HEK293 (cell line): ENCODE results near the gene IGFBPL1.

Experiments
- CTCF ChIA-PET: fragments of 350-600 bp; formaldehyde crosslinking; extraction: SDS; loops from one replicate; lab custom pipeline; 2021; ENCODE audit warnings: antibody characterized with exemption; lab: Yijun Ruan, JAX
- POLR2A ChIA-PET: fragments of 300-600 bp; formaldehyde crosslinking; extraction: SDS; loops from one replicate; lab custom pipeline; 2020; ENCODE audit warnings: antibody characterized with exemption, inconsistent platforms; lab: Yijun Ruan, JAX
- H3K27ac ChIP-seq: fragments of 200-500 bp; sonication (Bioruptor generic); 2 replicates; pipeline ENCODE4 v1.5.1; 2014; ENCODE audit warnings: low read depth, low read length, control low read depth, inconsistent platforms; ENCODE audit errors: extremely low read depth
- H3K36me3 ChIP-seq, 2 experiments: fragments of 200-500 bp in 1 of 2; sonication (Bioruptor generic) in 1 of 2; 1 replicate in 1 of 2; 2 replicates in 1 of 2; pipeline ENCODE4 v1.5.1; 2014 to 2017; ENCODE audit warnings: inconsistent platforms in 2 of 2, low read length in 2 of 2; ENCODE audit not compliant: control insufficient read depth in 2 of 2, insufficient read depth in 1 of 2
- H3K4me1 ChIP-seq: fragments of 200-500 bp; sonication (Bioruptor generic); 2 replicates; pipeline ENCODE4 v1.5.1; 2014; ENCODE audit warnings: mild to moderate bottlenecking, low read length, inconsistent platforms; ENCODE audit not compliant: control insufficient read depth, insufficient read depth
- H3K4me3 ChIP-seq: 2 replicates; pipeline ENCODE4 v1.5.1; 2011; ENCODE audit warnings: low read depth, mild to moderate bottlenecking, control low read depth, low read length, moderate library complexity
- H3K9me3 ChIP-seq: fragments of 200-500 bp; sonication (Bioruptor generic); 2 replicates; pipeline ENCODE4 v1.5.1; 2014; ENCODE audit warnings: low read depth, low read length, inconsistent platforms; ENCODE audit not compliant: control insufficient read depth, insufficient read depth
- ATF2 ChIP-seq: fragments of 450-650 bp; formaldehyde crosslinking; IDR thresholded peaks from 2 replicates; pipeline ENCODE4 v1.5.1; 2016; ENCODE audit warnings: missing biosample characterization, missing genetic modification characterization, low read depth
- GFI1B ChIP-seq: fragments of 450-650 bp; formaldehyde crosslinking; IDR thresholded peaks from 2 replicates; pipeline ENCODE4 v1.5.1; 2016; ENCODE audit warnings: missing biosample characterization, missing genetic modification characterization
- KLF10 ChIP-seq: fragments of 450-650 bp; IDR thresholded peaks from 2 replicates; pipeline ENCODE4 v1.5.1; 2018; ENCODE audit warnings: missing biosample characterization, mild to moderate bottlenecking, missing genetic modification characterization
- PRDM10 ChIP-seq: fragments of 450-650 bp; formaldehyde crosslinking; IDR thresholded peaks from 2 replicates; pipeline ENCODE4 v1.5.1; 2016; ENCODE audit warnings: missing biosample characterization, missing genetic modification characterization
- RBAK ChIP-seq: fragments of 450-650 bp; formaldehyde crosslinking; IDR thresholded peaks from 2 replicates; pipeline ENCODE4 v1.5.1; 2016; ENCODE audit warnings: missing biosample characterization, missing genetic modification characterization
- SP2 ChIP-seq: fragments of 450-650 bp; formaldehyde crosslinking; IDR thresholded peaks from 2 replicates; pipeline ENCODE4 v1.5.1; 2016; ENCODE audit warnings: missing biosample characterization, missing genetic modification characterization
- WT1 ChIP-seq: fragments of 450-650 bp; formaldehyde crosslinking; IDR thresholded peaks from 2 replicates; pipeline ENCODE4 v1.5.1; 2016; ENCODE audit warnings: missing biosample characterization, missing genetic modification characterization
- ZBTB21 ChIP-seq: fragments of 450-650 bp; formaldehyde crosslinking; IDR thresholded peaks from 2 replicates; pipeline ENCODE4 v1.5.1; 2017; ENCODE audit warnings: missing biosample characterization, missing genetic modification characterization
- ZFP37 ChIP-seq: fragments of 450-650 bp; formaldehyde crosslinking; IDR thresholded peaks from 2 replicates; pipeline ENCODE4 v1.5.1; 2016; ENCODE audit warnings: missing biosample characterization, missing genetic modification characterization
- ZNF169 ChIP-seq: fragments of 450-650 bp; formaldehyde crosslinking; IDR thresholded peaks from 2 replicates; pipeline ENCODE4 v1.5.1; 2016; ENCODE audit warnings: missing biosample characterization, missing genetic modification characterization
- ZNF280D ChIP-seq: fragments of 450-650 bp; formaldehyde crosslinking; IDR thresholded peaks from 2 replicates; pipeline ENCODE4 v1.5.1; 2016; ENCODE audit warnings: missing biosample characterization, missing genetic modification characterization
- ZNF311 ChIP-seq: fragments of 450-650 bp; formaldehyde crosslinking; IDR thresholded peaks from 2 replicates; pipeline ENCODE4 v1.5.1; 2017; ENCODE audit warnings: missing biosample characterization, missing genetic modification characterization, borderline replicate concordance
- ZNF416 ChIP-seq: fragments of 450-650 bp; formaldehyde crosslinking; IDR thresholded peaks from 2 replicates; pipeline ENCODE4 v1.5.1; 2016; ENCODE audit warnings: missing biosample characterization, missing genetic modification characterization
- ZNF596 ChIP-seq: fragments of 450-650 bp; IDR thresholded peaks from 2 replicates; pipeline ENCODE4 v1.5.0; 2018; ENCODE audit warnings: missing biosample characterization, mild to moderate bottlenecking, missing genetic modification characterization, moderate library complexity
- ZNF621 ChIP-seq: fragments of 450-650 bp; formaldehyde crosslinking; IDR thresholded peaks from 2 replicates; pipeline ENCODE4 v1.5.1; 2017; ENCODE audit warnings: missing biosample characterization, missing genetic modification characterization
- ZNF623 ChIP-seq: fragments of 450-650 bp; formaldehyde crosslinking; IDR thresholded peaks from 2 replicates; pipeline ENCODE4 v1.5.1; 2016; ENCODE audit warnings: missing biosample characterization, missing genetic modification characterization
- ZNF704 ChIP-seq: fragments of 450-650 bp; formaldehyde crosslinking; IDR thresholded peaks from 2 replicates; pipeline ENCODE4 v1.5.1; 2016; ENCODE audit warnings: missing biosample characterization, missing genetic modification characterization
- ZNF785 ChIP-seq: fragments of 450-650 bp; formaldehyde crosslinking; IDR thresholded peaks from 2 replicates; pipeline ENCODE4 v1.5.1; 2016; ENCODE audit warnings: missing biosample characterization, missing genetic modification characterization
- ZNF792 ChIP-seq: fragments of 450-650 bp; formaldehyde crosslinking; IDR thresholded peaks from 2 replicates; pipeline ENCODE4 v1.5.1; 2016; ENCODE audit warnings: missing biosample characterization, missing genetic modification characterization
- ZNF837 ChIP-seq: fragments of 450-650 bp; formaldehyde crosslinking; IDR thresholded peaks from 2 replicates; pipeline ENCODE4 v1.5.1; 2016; ENCODE audit warnings: missing biosample characterization, missing genetic modification characterization
- TF ChIP-seq, protein P1 (sequence below): fragments of 450-650 bp; formaldehyde crosslinking; IDR thresholded peaks from 2 replicates; pipeline ENCODE4 v1.5.1; 2017; ENCODE audit warnings: missing biosample characterization, missing genetic modification characterization
- TF ChIP-seq, protein P2 (sequence below): sonication (generic); formaldehyde crosslinking; IDR thresholded peaks from 2 replicates; pipeline ENCODE4 v1.8.1; 2022; ENCODE audit warnings: mild to moderate bottlenecking, moderate library complexity, missing genetic modification reagents

IGFBPL1 gene

DNA sequence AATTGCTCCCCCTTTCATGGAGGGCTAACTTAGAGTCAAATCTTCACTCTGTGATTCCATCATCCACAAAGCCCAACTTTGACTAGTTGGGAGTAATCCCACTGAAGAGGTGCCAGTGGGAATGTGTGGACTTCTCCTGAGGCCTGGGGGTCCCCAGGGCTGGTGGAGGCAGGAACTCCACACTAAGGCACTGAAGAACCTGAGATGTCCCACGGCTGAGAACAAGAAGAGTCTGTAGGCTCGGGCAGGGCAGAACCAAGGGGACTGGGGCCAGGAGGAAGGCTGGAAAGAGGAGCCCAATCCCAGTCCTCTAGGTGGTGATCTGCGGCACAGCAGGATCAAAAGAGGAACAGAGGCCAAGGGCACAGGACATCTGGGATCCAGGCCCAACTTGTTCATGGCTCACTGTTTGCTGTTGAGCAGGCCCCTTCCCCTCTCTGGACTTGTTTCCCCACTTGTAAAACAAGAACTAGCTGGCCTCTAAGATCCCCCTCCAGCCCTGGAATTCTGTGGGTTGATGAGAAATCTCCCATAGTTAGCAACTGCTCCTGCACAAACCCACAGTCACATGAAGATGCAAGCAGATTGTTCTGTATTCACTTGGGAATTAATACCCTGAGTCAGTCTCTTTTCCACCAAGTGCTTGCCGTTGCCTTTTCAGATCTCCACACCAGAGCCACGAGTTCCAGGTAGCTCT is 64.4 kb downstream of the IGFBPL1 start:
- no peak for TF ChIP-seq ZNF785 (tag by site-specific recombination)
- TF ChIP-seq ZNF311 (tag by site-specific recombination) = no peak
- no peak for TF ChIP-seq ZNF169 (tag by site-specific recombination)
- no peak for TF ChIP-seq ZNF837 (tag by site-specific recombination)
- TF ChIP-seq SP2 = no peak
- TF ChIP-seq, protein P1, sequence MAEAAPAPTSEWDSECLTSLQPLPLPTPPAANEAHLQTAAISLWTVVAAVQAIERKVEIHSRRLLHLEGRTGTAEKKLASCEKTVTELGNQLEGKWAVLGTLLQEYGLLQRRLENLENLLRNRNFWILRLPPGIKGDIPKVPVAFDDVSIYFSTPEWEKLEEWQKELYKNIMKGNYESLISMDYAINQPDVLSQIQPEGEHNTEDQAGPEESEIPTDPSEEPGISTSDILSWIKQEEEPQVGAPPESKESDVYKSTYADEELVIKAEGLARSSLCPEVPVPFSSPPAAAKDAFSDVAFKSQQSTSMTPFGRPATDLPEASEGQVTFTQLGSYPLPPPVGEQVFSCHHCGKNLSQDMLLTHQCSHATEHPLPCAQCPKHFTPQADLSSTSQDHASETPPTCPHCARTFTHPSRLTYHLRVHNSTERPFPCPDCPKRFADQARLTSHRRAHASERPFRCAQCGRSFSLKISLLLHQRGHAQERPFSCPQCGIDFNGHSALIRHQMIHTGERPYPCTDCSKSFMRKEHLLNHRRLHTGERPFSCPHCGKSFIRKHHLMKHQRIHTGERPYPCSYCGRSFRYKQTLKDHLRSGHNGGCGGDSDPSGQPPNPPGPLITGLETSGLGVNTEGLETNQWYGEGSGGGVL = no peak
- no peak for TF ChIP-seq ZNF280D (tag by site-specific recombination)
- TF ChIP-seq ZNF621 (tag by site-specific recombination) = no peak
- no peak for TF ChIP-seq ZNF704 (tag by site-specific recombination)
- no peak for TF ChIP-seq ZNF416
- no peak for TF ChIP-seq PRDM10
- TF ChIP-seq ZNF596 (tag by site-specific recombination) = no peak
- TF ChIP-seq, all 188 proteins: peak for 0
- ChIA-PET POLR2A (no interaction called here), CTCF (interaction anchor here (0.7 to 1.6 kb wide), 3 partner anchors 173 to 455 kb away, joined by 3 to 5 read pairs (median 5); no protein-coding TSS in a partner anchor)
- no peak overlapping the region for H3K27ac ChIP-seq
- H3K36me3 ChIP-seq = no peaks in the 10 kb centered on the region
- H3K4me3 ChIP-seq = no peak overlapping the region
- H3K9me3 ChIP-seq = no peaks in the 10 kb centered on the region
- no peaks in the 10 kb centered on the region for H3K4me1 ChIP-seq

- TF ChIP-seq GFI1B (tag by site-specific recombination) (no peak), ATF2 (tag by site-specific recombination) (no peak), KLF10 (tag by site-specific recombination) (no peak), ZNF792 (tag by site-specific recombination) (no peak), ZBTB21 (tag by site-specific recombination) (no peak), WT1 (no peak), RBAK (tag by site-specific recombination) (no peak), ZFP37 (no peak), ZNF623 (tag by site-specific recombination) (no peak)
- TF ChIP-seq, protein P2, sequence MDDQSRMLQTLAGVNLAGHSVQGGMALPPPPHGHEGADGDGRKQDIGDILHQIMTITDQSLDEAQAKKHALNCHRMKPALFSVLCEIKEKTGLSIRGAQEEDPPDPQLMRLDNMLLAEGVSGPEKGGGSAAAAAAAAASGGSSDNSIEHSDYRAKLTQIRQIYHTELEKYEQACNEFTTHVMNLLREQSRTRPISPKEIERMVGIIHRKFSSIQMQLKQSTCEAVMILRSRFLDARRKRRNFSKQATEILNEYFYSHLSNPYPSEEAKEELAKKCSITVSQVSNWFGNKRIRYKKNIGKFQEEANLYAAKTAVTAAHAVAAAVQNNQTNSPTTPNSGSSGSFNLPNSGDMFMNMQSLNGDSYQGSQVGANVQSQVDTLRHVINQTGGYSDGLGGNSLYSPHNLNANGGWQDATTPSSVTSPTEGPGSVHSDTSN (CRISPR knock-in tag) = no peak
- no peaks in the 10 kb centered on the region for H3K4me1 ChIP-seq
- no peak overlapping the region for H3K4me3 ChIP-seq
- ChIA-PET POLR2A (no interaction called here), CTCF (interaction anchor here (0.7 to 1.6 kb wide), 2 partner anchors 174 to 446 kb away, joined by 3 to 5 read pairs; no protein-coding TSS in a partner anchor)
- no peaks in the 10 kb centered on the region for H3K9me3 ChIP-seq
- no peaks in the 10 kb centered on the region for H3K36me3 ChIP-seq
- no peak overlapping the region for H3K27ac ChIP-seq
These were observed 65.0 kb downstream of the IGFBPL1 start for GRCh38 chr9:38359297-38359653.
